Measurements from ENCODE around the gene MBTPS1. TPM values are rescaled to one million over a fixed set of nuclear protein-coding genes. Genes with fewer than 3 reads are reported as not detected.

MBTPS1 gene
- total and polyA plus RNA-seq, 4 donors, result 28.9 to 108 (median 71.6) TPM

GRCh38 chr16:84054271-84054670 is 62.5 kb downstream of the MBTPS1 start:
- peaks cover 4% of the 10 kb centered on the region in 2 donors for H3K36me3 ChIP-seq (ENCODE audit: control insufficient read depth in 1 of 2, insufficient read depth in 2 of 2, low read length in 1 of 2)
- intact Hi-C loops (cut with DNase I), result no loop called here
- 96 to 97% methylated on average over 16 of the region's 16 CpGs for WGBS, 2 donors
- no peaks in the 10 kb centered on the region for H3K27me3 ChIP-seq (ENCODE audit: control insufficient read depth in 1 of 2, insufficient read depth in 2 of 2, low read length in 1 of 2)
- H3K4me3 ChIP-seq (ENCODE audit: low read length in 2 of 2), result no peak overlapping the region
- DNase-seq, result peak in 1 of 2 donors; percentile 56
- H3K9me3 ChIP-seq (ENCODE audit: control insufficient read depth, low read length), result no peaks in the 10 kb centered on the region
- H3K27ac ChIP-seq (ENCODE audit: low read depth in 1 of 2, low read length in 2 of 2), result no peak overlapping the region
- H3K4me1 ChIP-seq (ENCODE audit: control insufficient read depth in 1 of 2, insufficient read depth in 2 of 2, low read length in 2 of 2), result no peaks in the 10 kb centered on the region
- no peak for ATAC-seq (ENCODE audit: low FRiP score)

- peaks cover 2 to 4% of the 10 kb centered on the region in 2 donors for H3K36me3 ChIP-seq (ENCODE audit: control insufficient read depth in 1 of 2, insufficient read depth in 2 of 2, low read length in 1 of 2)
- intact Hi-C loops (cut with DNase I), result no loop called here
- ATAC-seq (ENCODE audit: low FRiP score), result no peak
- H3K4me3 ChIP-seq (ENCODE audit: low read length in 2 of 2), result no peak overlapping the region
- H3K4me1 ChIP-seq (ENCODE audit: control insufficient read depth in 1 of 2, insufficient read depth in 2 of 2, low read length in 2 of 2), result no peaks in the 10 kb centered on the region
- 92 to 93% methylated on average over 13 of the region's 13 CpGs for WGBS, 2 donors
- peak in 1 of 2 donors; percentile 41 for DNase-seq
- no peak overlapping the region for H3K27ac ChIP-seq (ENCODE audit: low read depth in 1 of 2, low read length in 2 of 2)
- no peaks in the 10 kb centered on the region for H3K27me3 ChIP-seq (ENCODE audit: control insufficient read depth in 1 of 2, insufficient read depth in 2 of 2, low read length in 1 of 2)
- H3K9me3 ChIP-seq (ENCODE audit: control insufficient read depth, low read length), result no peaks in the 10 kb centered on the region
Measured at GRCh38 chr16:84053237-84053636, 63.5 kb downstream of the MBTPS1 start.

GRCh38 chr16:84052071-84052622 is 64.6 kb downstream of the MBTPS1 start:
- no peak overlapping the region for H3K27ac ChIP-seq (ENCODE audit: low read depth in 1 of 2, low read length in 2 of 2)
- intact Hi-C loops (cut with DNase I), result no loop called here
- DNase-seq (peak in 1 of 2 donors; percentile 63), ATAC-seq (ENCODE audit: low FRiP score) (no peak)
- 89 to 91% methylated on average over 26 to 27 of the region's 27 CpGs for WGBS, 2 donors
- no peak overlapping the region for H3K4me3 ChIP-seq (ENCODE audit: low read length in 2 of 2)
- no peaks in the 10 kb centered on the region for H3K9me3 ChIP-seq (ENCODE audit: control insufficient read depth, low read length)
- H3K27me3 ChIP-seq (ENCODE audit: control insufficient read depth in 1 of 2, insufficient read depth in 2 of 2, low read length in 1 of 2), result no peaks in the 10 kb centered on the region
- peaks cover 0 to 4% of the 10 kb centered on the region in 2 donors for H3K36me3 ChIP-seq (ENCODE audit: control insufficient read depth in 1 of 2, insufficient read depth in 2 of 2, low read length in 1 of 2)
- H3K4me1 ChIP-seq (ENCODE audit: control insufficient read depth in 1 of 2, insufficient read depth in 2 of 2, low read length in 2 of 2), result no peaks in the 10 kb centered on the region

- ATAC-seq (ENCODE audit: low FRiP score), result no peak
- Histone ChIP-seq H3K9me3 (ENCODE audit: control insufficient read depth, low read length) (no peaks in the 10 kb centered on the region), H3K27ac (ENCODE audit: low read depth in 1 of 2, low read length in 2 of 2) (no peak overlapping the region), H3K4me1 (ENCODE audit: control insufficient read depth in 1 of 2, insufficient read depth in 2 of 2, low read length in 2 of 2) (no peaks in the 10 kb centered on the region), H3K36me3 (ENCODE audit: control insufficient read depth in 1 of 2, insufficient read depth in 2 of 2, low read length in 1 of 2) (peaks cover 0 to 4% of the 10 kb centered on the region in 2 donors), H3K4me3 (ENCODE audit: low read length in 2 of 2) (no peak overlapping the region), H3K27me3 (ENCODE audit: control insufficient read depth in 1 of 2, insufficient read depth in 2 of 2, low read length in 1 of 2) (no peaks in the 10 kb centered on the region)
- peak in 1 of 2 donors; percentile 51 for DNase-seq
- 88 to 91% methylated on average over 9 of the region's 9 CpGs for WGBS, 2 donors
- intact Hi-C loops (cut with DNase I), result no loop called here
Measured at GRCh38 chr16:84050316-84050715, 66.4 kb downstream of the MBTPS1 start.

GRCh38 chr16:84049403-84050060 is 67.2 kb downstream of the MBTPS1 start:
- H3K27ac ChIP-seq (ENCODE audit: low read depth in 1 of 2, low read length in 2 of 2), result no peak overlapping the region
- no peaks in the 10 kb centered on the region for H3K27me3 ChIP-seq (ENCODE audit: control insufficient read depth in 1 of 2, insufficient read depth in 2 of 2, low read length in 1 of 2)
- DNase-seq, result peak in 1 of 2 donors; percentile 75
- peaks cover 0 to 4% of the 10 kb centered on the region in 2 donors for H3K36me3 ChIP-seq (ENCODE audit: control insufficient read depth in 1 of 2, insufficient read depth in 2 of 2, low read length in 1 of 2)
- WGBS, 2 donors, result 72 to 73% methylated on average over 13 of the region's 13 CpGs
- intact Hi-C loops (cut with DNase I), result no loop called here
- peak; percentile 8 for ATAC-seq (ENCODE audit: low FRiP score)
- H3K4me1 ChIP-seq (ENCODE audit: control insufficient read depth in 1 of 2, insufficient read depth in 2 of 2, low read length in 2 of 2), result no peaks in the 10 kb centered on the region
- H3K9me3 ChIP-seq (ENCODE audit: control insufficient read depth, low read length), result no peaks in the 10 kb centered on the region
- H3K4me3 ChIP-seq (ENCODE audit: low read length in 2 of 2), result no peak overlapping the region

GRCh38 chr16:84048871-84049270 is 67.9 kb downstream of the MBTPS1 start:
- intact Hi-C loops (cut with DNase I), result no loop called here
- Histone ChIP-seq H3K9me3 (ENCODE audit: control insufficient read depth, low read length) (no peaks in the 10 kb centered on the region), H3K36me3 (ENCODE audit: control insufficient read depth in 1 of 2, insufficient read depth in 2 of 2, low read length in 1 of 2) (peaks cover 0 to 4% of the 10 kb centered on the region in 2 donors), H3K27me3 (ENCODE audit: control insufficient read depth in 1 of 2, insufficient read depth in 2 of 2, low read length in 1 of 2) (no peaks in the 10 kb centered on the region), H3K4me1 (ENCODE audit: control insufficient read depth in 1 of 2, insufficient read depth in 2 of 2, low read length in 2 of 2) (no peaks in the 10 kb centered on the region), H3K4me3 (ENCODE audit: low read length in 2 of 2) (no peak overlapping the region), H3K27ac (ENCODE audit: low read depth in 1 of 2, low read length in 2 of 2) (no peak overlapping the region)
- no peak for ATAC-seq (ENCODE audit: low FRiP score)
- DNase-seq, result peak; percentile 6 to 46
- 89 to 92% methylated on average over 13 of the region's 13 CpGs for WGBS, 2 donors

- H3K4me1 ChIP-seq (ENCODE audit: control insufficient read depth in 1 of 2, insufficient read depth in 2 of 2, low read length in 2 of 2), result no peaks in the 10 kb centered on the region
- WGBS, 2 donors, result 83 to 84% methylated on average over 7 of the region's 7 CpGs
- DNase-seq, result peak; percentile 20 to 52
- no peaks in the 10 kb centered on the region for H3K27me3 ChIP-seq (ENCODE audit: control insufficient read depth in 1 of 2, insufficient read depth in 2 of 2, low read length in 1 of 2)
- no peaks in the 10 kb centered on the region for H3K9me3 ChIP-seq (ENCODE audit: control insufficient read depth, low read length)
- intact Hi-C loops (cut with DNase I), result no loop called here
- no peak overlapping the region for H3K4me3 ChIP-seq (ENCODE audit: low read length in 2 of 2)
- no peak for ATAC-seq (ENCODE audit: low FRiP score)
- H3K27ac ChIP-seq (ENCODE audit: low read depth in 1 of 2, low read length in 2 of 2), result no peak overlapping the region
- H3K36me3 ChIP-seq (ENCODE audit: control insufficient read depth in 1 of 2, insufficient read depth in 2 of 2, low read length in 1 of 2), result peaks cover 0 to 4% of the 10 kb centered on the region in 2 donors
Measured at GRCh38 chr16:84048270-84048669, 68.5 kb downstream of the MBTPS1 start.

- Histone ChIP-seq H3K36me3 (ENCODE audit: control insufficient read depth in 1 of 2, insufficient read depth in 2 of 2, low read length in 1 of 2) (peaks cover 0 to 4% of the 10 kb centered on the region in 2 donors), H3K27ac (ENCODE audit: low read depth in 1 of 2, low read length in 2 of 2) (no peak overlapping the region), H3K4me3 (ENCODE audit: low read length in 2 of 2) (no peak overlapping the region), H3K4me1 (ENCODE audit: control insufficient read depth in 1 of 2, insufficient read depth in 2 of 2, low read length in 2 of 2) (no peaks in the 10 kb centered on the region), H3K27me3 (ENCODE audit: control insufficient read depth in 1 of 2, insufficient read depth in 2 of 2, low read length in 1 of 2) (no peaks in the 10 kb centered on the region), H3K9me3 (ENCODE audit: control insufficient read depth, low read length) (no peaks in the 10 kb centered on the region)
- intact Hi-C loops (cut with DNase I), result no loop called here
- DNase-seq (peak; percentile 12 to 59), ATAC-seq (ENCODE audit: low FRiP score) (no peak)
- WGBS, 2 donors, result 86 to 95% methylated on average over 6 of the region's 6 CpGs
Measured at GRCh38 chr16:84047626-84048025, 69.1 kb downstream of the MBTPS1 start.

GRCh38 chr16:84047206-84047605 is 69.5 kb downstream of the MBTPS1 start:
- Histone ChIP-seq H3K27ac (ENCODE audit: low read depth in 1 of 2, low read length in 2 of 2) (no peak overlapping the region), H3K36me3 (ENCODE audit: control insufficient read depth in 1 of 2, insufficient read depth in 2 of 2, low read length in 1 of 2) (peaks cover 0 to 4% of the 10 kb centered on the region in 2 donors), H3K27me3 (ENCODE audit: control insufficient read depth in 1 of 2, insufficient read depth in 2 of 2, low read length in 1 of 2) (no peaks in the 10 kb centered on the region), H3K9me3 (ENCODE audit: control insufficient read depth, low read length) (no peaks in the 10 kb centered on the region), H3K4me1 (ENCODE audit: control insufficient read depth in 1 of 2, insufficient read depth in 2 of 2, low read length in 2 of 2) (no peaks in the 10 kb centered on the region), H3K4me3 (ENCODE audit: low read length in 2 of 2) (no peak overlapping the region)
- peak; percentile 24 to 36 for DNase-seq
- no peak for ATAC-seq (ENCODE audit: low FRiP score)
- intact Hi-C loops (cut with DNase I), result no loop called here
- 85 to 88% methylated on average over 6 of the region's 6 CpGs for WGBS, 2 donors
